SK-N-SH treated with all-trans-retinoic acid at 6 μM for 48 hours (cell line): ENCODE data around the gene PRSS38.

Source experiments
- ARNTL ChIP-seq: fragments of 450-650 bp; formaldehyde crosslinking; IDR thresholded peaks from 2 replicates; pipeline ENCODE4 v1.5.0; 2020; ENCODE audit warnings: low read depth, mild to moderate bottlenecking, moderate library complexity, borderline replicate concordance
- BACH2 ChIP-seq: fragments of 250-450 bp; sonication (Bioruptor Pico); IDR thresholded peaks from 2 replicates; pipeline ENCODE4 v1.9.0; 2021; ENCODE audit warnings: mild to moderate bottlenecking, borderline replicate concordance
- CREB5 ChIP-seq: fragments of 250-450 bp; sonication (Bioruptor Pico); IDR thresholded peaks from 2 replicates; pipeline ENCODE4 v1.5.1; 2020; ENCODE audit warnings: low read depth, mild to moderate bottlenecking, moderate library complexity
- ESRRG ChIP-seq: fragments of 250-450 bp; sonication (Bioruptor Pico); IDR thresholded peaks from 2 replicates; pipeline ENCODE4 v1.6.1; 2021; ENCODE audit warnings: mild to moderate bottlenecking
- ISL1 ChIP-seq: fragments of 250-450 bp; sonication (Bioruptor Pico); IDR thresholded peaks from 2 replicates; pipeline ENCODE4 v2.1.2; 2022; ENCODE audit warnings: mild to moderate bottlenecking, moderate library complexity
- OSR1 ChIP-seq: fragments of 250-450 bp; sonication (Bioruptor Pico); IDR thresholded peaks from 2 replicates; pipeline ENCODE4 v1.8.0; 2022; ENCODE audit warnings: moderate library complexity, mild to moderate bottlenecking, inconsistent platforms
- PATZ1 ChIP-seq: fragments of 250-450 bp; sonication (Bioruptor Pico); IDR thresholded peaks from 2 replicates; pipeline ENCODE4 v1.8.0; 2020; ENCODE audit warnings: mild to moderate bottlenecking, moderate library complexity, borderline replicate concordance
- RARB ChIP-seq: fragments of 250-450 bp; sonication (Bioruptor Pico); IDR thresholded peaks from 2 replicates; pipeline ENCODE4 v1.8.0; 2021; ENCODE audit warnings: mild to moderate bottlenecking, moderate library complexity
- SNAI2 ChIP-seq: fragments of 250-450 bp; sonication (Bioruptor Pico); IDR thresholded peaks from 2 replicates; pipeline ENCODE4 v1.5.0; 2020; ENCODE audit warnings: mild to moderate bottlenecking, moderate library complexity
- TSHZ2 ChIP-seq: fragments of 250-450 bp; sonication (Bioruptor Pico); IDR thresholded peaks from 2 replicates; pipeline ENCODE4 v1.5.0; 2020; ENCODE audit warnings: mild to moderate bottlenecking, moderate library complexity
- ZFP3 ChIP-seq: fragments of 250-450 bp; sonication (Bioruptor Pico); IDR thresholded peaks from 2 replicates; pipeline ENCODE4 v1.5.0; 2020; ENCODE audit warnings: mild to moderate bottlenecking, moderate library complexity
- ZFP30 ChIP-seq: fragments of 450-650 bp; formaldehyde crosslinking; IDR thresholded peaks from 2 replicates; pipeline ENCODE4 v1.5.0; 2022; ENCODE audit warnings: mild to moderate bottlenecking, moderate library complexity
- ZNF8 ChIP-seq: fragments of 450-650 bp; formaldehyde crosslinking; IDR thresholded peaks from 2 replicates; pipeline ENCODE4 v1.5.0; 2020; ENCODE audit warnings: mild to moderate bottlenecking, moderate library complexity

- TF ChIP-seq SNAI2 (CRISPR knock-in tag) (no peak), OSR1 (CRISPR knock-in tag) (no peak), ZFP30 (CRISPR knock-in tag) (no peak), ZFP3 (CRISPR knock-in tag) (no peak), TSHZ2 (CRISPR knock-in tag) (no peak), ESRRG (CRISPR knock-in tag) (no peak), CREB5 (CRISPR knock-in tag) (no peak), PATZ1 (CRISPR knock-in tag) (no peak), RARB (no peak), ARNTL (no peak), ISL1 (no peak), ZNF8 (CRISPR knock-in tag) (no peak), BACH2 (CRISPR knock-in tag) (no peak)
Observed at GRCh38 chr1:227809026-227809425, 6.4 kb upstream of the PRSS38 start.
